Activated naive CD8-positive, alpha-beta T cell treated with anti-CD3 and anti-CD28 coated beads, Interleukin-2, amount 10 ng/mL, durations not matched to agents 7 days and 5 days (primary cell): Measurements from ENCODE around the gene TMPRSS7. TPM values are rescaled to one million over a fixed set of nuclear protein-coding genes. Genes with fewer than 3 reads are reported as not detected.

Experiments used
- microRNA-seq: library from miRNA; unstranded; fragments of <30 nt; microRNA quantifications from one replicate; pipeline ENCODE4 v1.2.0, GENCODE V29; 2022
- total RNA-seq, 2 experiments: library from RNA; stranded (reverse); gene quantifications; one replicate each; pipeline ENCODE4 v1.2.3, GENCODE V29; 2021

Gene TMPRSS7
- total RNA-seq, 2 experiments from 2014 or later, result not detected

Small RNA genes within 50 kb of the gene (microRNA-seq; reads per million reads assigned to microRNA genes)
- not detected for gene MIR567

Other genes with a start within 250 kb of the TMPRSS7 start
- gene PHLDB2, start 175.5 kb upstream of the TMPRSS7 start, total RNA-seq, result 1 to 10 TPM; 5.1 TPM
- 10 to 100 TPM; 39.4 to 40.4 TPM for gene ABHD10, start 55.7 kb upstream of the TMPRSS7 start, total RNA-seq
- not detected for gene TAGLN3, start 35.8 kb upstream of the TMPRSS7 start, total RNA-seq
- gene C3orf52, start 51.7 kb downstream of the TMPRSS7 start, total RNA-seq, result 1 to 10 TPM; 2.1 to 3.1 TPM
- 10 to 100 TPM; 11.8 to 14.6 TPM for gene GCSAM, start 98.5 kb downstream of the TMPRSS7 start, total RNA-seq